H9 (cell line): ENCODE data around the gene FMN1. TPM values are rescaled to one million over a fixed set of nuclear protein-coding genes. Genes with fewer than 3 reads are reported as not detected.

ENCODE experiments used
- DNase-seq: peaks from one replicate; pipeline ENCODE4 v3.0.0-alpha.2; 2017
- H2AFZ ChIP-seq: one replicate; pipeline ENCODE4 v1.6.1; 2013; ENCODE audit warnings: mild to moderate bottlenecking, low read length, control low read depth, moderate library complexity
- H2AK5ac ChIP-seq: 2 replicates; pipeline ENCODE4 v1.6.1; 2013; ENCODE audit warnings: low read length, control low read depth, mixed read lengths; ENCODE audit not compliant: insufficient read length
- H2BK120ac ChIP-seq: one replicate; pipeline ENCODE4 v1.6.1; 2013; ENCODE audit warnings: low read depth, mild to moderate bottlenecking, low read length, control low read depth, inconsistent platforms; ENCODE audit not compliant: poor library complexity, severe bottlenecking
- H2BK12ac ChIP-seq: 2 replicates; pipeline ENCODE4 v1.6.1; 2013; ENCODE audit warnings: low read length, control low read depth, mixed read lengths, low read depth; ENCODE audit not compliant: insufficient read length
- H2BK15ac ChIP-seq: 2 replicates; pipeline ENCODE4 v1.6.1; 2013; ENCODE audit warnings: low read depth, low read length, control low read depth
- H2BK20ac ChIP-seq: one replicate; pipeline ENCODE4 v1.6.1; 2013; ENCODE audit warnings: low read depth, mild to moderate bottlenecking, low read length, control low read depth, inconsistent platforms; ENCODE audit not compliant: poor library complexity, severe bottlenecking
- H2BK5ac ChIP-seq: 2 replicates; pipeline ENCODE4 v1.6.1; 2013; ENCODE audit warnings: low read length, control low read depth, mixed read lengths; ENCODE audit not compliant: insufficient read length
- H3K14ac ChIP-seq: 2 replicates; pipeline ENCODE4 v1.6.1; 2013; ENCODE audit warnings: low read length, control low read depth; ENCODE audit not compliant: insufficient read depth
- H3K18ac ChIP-seq: 2 replicates; pipeline ENCODE4 v1.6.1; 2013; ENCODE audit warnings: low read depth, mild to moderate bottlenecking, mixed read lengths, low read length, control low read depth; ENCODE audit not compliant: insufficient read length
- H3K23ac ChIP-seq: 2 replicates; pipeline ENCODE4 v1.6.1; 2013; ENCODE audit warnings: low read length, control low read depth, mixed read lengths, low read depth; ENCODE audit not compliant: insufficient read length
- H3K23me2 ChIP-seq: 2 replicates; pipeline ENCODE4 v1.6.1; 2013; ENCODE audit warnings: low read depth, mild to moderate bottlenecking, mixed read lengths, low read length, control low read depth; ENCODE audit not compliant: insufficient read length, poor library complexity, severe bottlenecking
- H3K27ac ChIP-seq: 2 replicates; pipeline ENCODE4 v1.5.1; 2013; ENCODE audit warnings: low read length, control low read depth, mixed read lengths, low read depth; ENCODE audit not compliant: insufficient read length
- H3K27me3 ChIP-seq: 2 replicates; pipeline ENCODE4 v1.6.1; 2013; ENCODE audit warnings: low read length, control low read depth, inconsistent platforms; ENCODE audit not compliant: insufficient read depth
- H3K4ac ChIP-seq: 2 replicates; pipeline ENCODE4 v1.6.1; 2013; ENCODE audit warnings: low read depth, mild to moderate bottlenecking, control low read depth, inconsistent platforms, low read length, moderate library complexity
- H3K4me1 ChIP-seq: 2 replicates; pipeline ENCODE4 v1.6.1; 2013; ENCODE audit warnings: low read length, control low read depth, inconsistent platforms; ENCODE audit not compliant: insufficient read depth
- H3K4me2 ChIP-seq: 2 replicates; pipeline ENCODE4 v1.6.1; 2013; ENCODE audit warnings: low read length, control low read depth, mixed read lengths; ENCODE audit not compliant: insufficient read length, insufficient read depth
- H3K56ac ChIP-seq: 2 replicates; pipeline ENCODE4 v1.6.1; 2013; ENCODE audit warnings: low read depth, mild to moderate bottlenecking, mixed read lengths, low read length, control low read depth; ENCODE audit not compliant: insufficient read length
- H3K79me1 ChIP-seq: 2 replicates; pipeline ENCODE4 v1.6.1; 2013; ENCODE audit warnings: low read depth, mild to moderate bottlenecking, moderate library complexity, low read length, control low read depth, inconsistent platforms; ENCODE audit not compliant: insufficient read depth, poor library complexity, severe bottlenecking
- H3K79me2 ChIP-seq: 2 replicates; pipeline ENCODE4 v1.6.1; 2013; ENCODE audit warnings: low read length, control low read depth, inconsistent platforms; ENCODE audit not compliant: insufficient read depth
- H3K9ac ChIP-seq: 2 replicates; pipeline ENCODE4 v1.6.1; 2013; ENCODE audit warnings: low read length, control low read depth, mixed read lengths; ENCODE audit not compliant: insufficient read length; ENCODE audit errors: extremely low read depth
- H3K9me3 ChIP-seq: one replicate; pipeline ENCODE4 v1.6.1; 2013; ENCODE audit warnings: low read depth, low read length, inconsistent platforms; ENCODE audit not compliant: control insufficient read depth
- H3T11ph ChIP-seq: one replicate; pipeline ENCODE4 v1.6.1; 2013; ENCODE audit warnings: mild to moderate bottlenecking, low read length, control low read depth, inconsistent platforms
- H4K20me1 ChIP-seq: one replicate; pipeline ENCODE4 v1.6.1; 2013; ENCODE audit not compliant: control insufficient read depth, insufficient read length, insufficient read depth
- H4K5ac ChIP-seq: 2 replicates; pipeline ENCODE4 v1.6.1; 2013; ENCODE audit warnings: low read depth, mild to moderate bottlenecking, mixed read lengths, low read length, control low read depth; ENCODE audit not compliant: insufficient read length
- H4K8ac ChIP-seq: replicated peaks from 2 replicates; pipeline ENCODE4 v1.6.1; 2013; ENCODE audit warnings: low read length, control low read depth, mixed read lengths, low read depth; ENCODE audit not compliant: insufficient read length
- H4K91ac ChIP-seq: 2 replicates; pipeline ENCODE4 v1.6.1; 2013; ENCODE audit warnings: low read depth, mild to moderate bottlenecking, moderate library complexity, mixed read lengths, low read length, control low read depth; ENCODE audit not compliant: insufficient read length
- H3K27ac Mint-ChIP-seq, 3 experiments: 2 replicates in 2 of 3; 3 replicates in 1 of 3; pipeline ENCODE4 v1.8.0; 2020 to 2021; ENCODE audit warnings: mixed read lengths in 3 of 3, mild to moderate bottlenecking in 1 of 3, moderate library complexity in 1 of 3
- H3K27me3 Mint-ChIP-seq: 2 replicates; pipeline ENCODE4 v1.8.0; 2021; ENCODE audit warnings: low read depth, mild to moderate bottlenecking, moderate library complexity, mixed read lengths
- H3K36me3 Mint-ChIP-seq, 3 experiments: 2 replicates in 2 of 3; 3 replicates in 1 of 3; pipeline ENCODE4 v1.8.0; 2020 to 2021; ENCODE audit warnings: low read depth in 3 of 3, mixed read lengths in 3 of 3; ENCODE audit not compliant: insufficient read depth in 1 of 3
- H3K4me1 Mint-ChIP-seq, 2 experiments: 2 replicates each; pipeline ENCODE4 v1.8.0; 2020; ENCODE audit warnings: mixed read lengths in 2 of 2
- H3K4me3 Mint-ChIP-seq, 2 experiments: 2 replicates in 1 of 2; 3 replicates in 1 of 2; pipeline ENCODE4 v1.8.0; 2020 to 2021; ENCODE audit warnings: mild to moderate bottlenecking in 2 of 2, mixed read lengths in 2 of 2, moderate library complexity in 1 of 2
- H3K9me3 Mint-ChIP-seq, 2 experiments: 2 replicates in 1 of 2; 3 replicates in 1 of 2; pipeline ENCODE4 v1.8.0; 2020; ENCODE audit warnings: mild to moderate bottlenecking in 2 of 2, mixed read lengths in 2 of 2, moderate library complexity in 1 of 2
- WGBS: extraction: QIAGEN DNeasy Blood & Tissue Kit; methylation state at CpG from one replicate; pipeline ENCODE4 v1.1.7; 2013; ENCODE audit warnings: missing lambda C conversion rate, low lambda C conversion rate, mixed read lengths; ENCODE audit not compliant: insufficient read length; ENCODE audit errors: extremely low coverage; 5-methylcytosine and 5-hydroxymethylcytosine counted together
- total RNA-seq: library from RNA; stranded (reverse); gene quantifications from 2 replicates; pipeline ENCODE4 v1.2.1, GENCODE V29; 2021
- TF ChIP-seq, protein P1 (sequence below): fragments of 200-600 bp; sonication (generic); conservative IDR thresholded peaks from 3 replicates; pipeline ENCODE4 v1.8.0; 2021; ENCODE audit warnings: antibody characterized with exemption, mild to moderate bottlenecking

Gene FMN1
- total RNA-seq, 1 experiment from 2014 or later: 1.9 TPM

DNA sequence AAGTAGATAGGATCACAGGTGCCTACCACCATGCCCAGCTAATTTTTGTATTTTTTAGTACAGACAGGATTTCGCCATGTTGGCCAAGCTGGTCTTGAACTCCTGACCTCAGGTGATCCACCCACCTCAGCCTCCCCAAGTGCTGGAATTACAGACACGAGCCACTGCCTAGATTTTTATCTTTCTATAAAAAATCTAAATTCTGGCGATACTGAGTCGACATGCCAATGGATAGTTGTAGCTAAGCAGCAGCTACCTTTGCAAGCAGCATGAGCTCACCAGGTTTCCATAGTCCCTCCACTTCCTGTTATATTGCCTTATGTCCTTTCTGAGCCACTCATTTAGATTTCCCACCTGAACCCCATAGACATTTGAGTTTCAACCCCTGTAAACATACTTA lies 13.1 kb upstream of the FMN1 start:
- H3K23me2 ChIP-seq: no peaks in the 10 kb centered on the region
- no peak overlapping the region for H2BK20ac ChIP-seq
- no peaks in the 10 kb centered on the region for H3K27me3 ChIP-seq
- no peak overlapping the region for H3K18ac ChIP-seq
- Mint-ChIP-seq H3K36me3 (no peaks in the 10 kb centered on the region; a peak in 1 of 7 replicates), H3K4me3 (no peak overlapping the region), H3K4me1 (peaks cover 3 to 6% of the 10 kb centered on the region in 2 experiments), H3K27me3 (no peaks in the 10 kb centered on the region), H3K27ac (no peak overlapping the region), H3K9me3 (no peaks in the 10 kb centered on the region)
- H3K4ac ChIP-seq: no peak overlapping the region
- H3K9me3 ChIP-seq: no peaks in the 10 kb centered on the region
- no peak overlapping the region for H3K27ac ChIP-seq
- DNase-seq: no peak
- H3K4me1 ChIP-seq: no peaks in the 10 kb centered on the region; the same call in 1 of the 2 replicates
- H3K56ac ChIP-seq: no peak overlapping the region
- H4K8ac ChIP-seq: no peak overlapping the region
- no peaks in the 10 kb centered on the region for H4K20me1 ChIP-seq
- TF ChIP-seq, protein P1, sequence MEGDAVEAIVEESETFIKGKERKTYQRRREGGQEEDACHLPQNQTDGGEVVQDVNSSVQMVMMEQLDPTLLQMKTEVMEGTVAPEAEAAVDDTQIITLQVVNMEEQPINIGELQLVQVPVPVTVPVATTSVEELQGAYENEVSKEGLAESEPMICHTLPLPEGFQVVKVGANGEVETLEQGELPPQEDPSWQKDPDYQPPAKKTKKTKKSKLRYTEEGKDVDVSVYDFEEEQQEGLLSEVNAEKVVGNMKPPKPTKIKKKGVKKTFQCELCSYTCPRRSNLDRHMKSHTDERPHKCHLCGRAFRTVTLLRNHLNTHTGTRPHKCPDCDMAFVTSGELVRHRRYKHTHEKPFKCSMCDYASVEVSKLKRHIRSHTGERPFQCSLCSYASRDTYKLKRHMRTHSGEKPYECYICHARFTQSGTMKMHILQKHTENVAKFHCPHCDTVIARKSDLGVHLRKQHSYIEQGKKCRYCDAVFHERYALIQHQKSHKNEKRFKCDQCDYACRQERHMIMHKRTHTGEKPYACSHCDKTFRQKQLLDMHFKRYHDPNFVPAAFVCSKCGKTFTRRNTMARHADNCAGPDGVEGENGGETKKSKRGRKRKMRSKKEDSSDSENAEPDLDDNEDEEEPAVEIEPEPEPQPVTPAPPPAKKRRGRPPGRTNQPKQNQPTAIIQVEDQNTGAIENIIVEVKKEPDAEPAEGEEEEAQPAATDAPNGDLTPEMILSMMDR: no peak
- H2BK5ac ChIP-seq: no peak overlapping the region
- no peak overlapping the region for H3T11ph ChIP-seq
- no peak overlapping the region for H2AFZ ChIP-seq
- H3K79me2 ChIP-seq: no peaks in the 10 kb centered on the region
- no peak overlapping the region for H3K9ac ChIP-seq
- no peak overlapping the region for H3K4me2 ChIP-seq
- H2BK12ac ChIP-seq: no peak overlapping the region
- H3K14ac ChIP-seq: no peak overlapping the region
- no CpG with 5 or more reads among the region's 4 CpGs for WGBS
- H3K79me1 ChIP-seq: no peaks in the 10 kb centered on the region
- H4K91ac ChIP-seq: no peak overlapping the region
- no peak overlapping the region for H2BK120ac ChIP-seq
- no peak overlapping the region for H2AK5ac ChIP-seq
- H2BK15ac ChIP-seq: no peak overlapping the region
- no peak overlapping the region for H4K5ac ChIP-seq
- H3K23ac ChIP-seq: no peak overlapping the region
